Endothelial cell (in vitro differentiated cells): ENCODE data around the gene CACNG7. TPM values are rescaled to one million over a fixed set of nuclear protein-coding genes. Genes with fewer than 3 reads are reported as not detected.

Experiments used
- DNase-seq: peaks from one replicate; pipeline ENCODE4 v3.0.0; 2021; ENCODE audit warnings: low spot score
- H3K27ac Mint-ChIP-seq: one replicate; pipeline ENCODE4 v1.8.0; 2021; ENCODE audit warnings: mixed read lengths, inconsistent platforms; ENCODE audit not compliant: unreplicated experiment
- H3K27me3 Mint-ChIP-seq: one replicate; pipeline ENCODE4 v1.8.0; 2021; ENCODE audit warnings: mild to moderate bottlenecking, moderate library complexity, mixed read lengths, inconsistent platforms; ENCODE audit not compliant: unreplicated experiment
- H3K36me3 Mint-ChIP-seq: one replicate; pipeline ENCODE4 v1.8.0; 2021; ENCODE audit warnings: mild to moderate bottlenecking, low read depth, mixed read lengths, inconsistent platforms; ENCODE audit not compliant: unreplicated experiment
- H3K4me1 Mint-ChIP-seq: one replicate; pipeline ENCODE4 v1.8.0; 2021; ENCODE audit warnings: mild to moderate bottlenecking, mixed read lengths, inconsistent platforms; ENCODE audit not compliant: unreplicated experiment
- H3K4me3 Mint-ChIP-seq: one replicate; pipeline ENCODE4 v1.8.0; 2021; ENCODE audit warnings: mild to moderate bottlenecking, mixed read lengths, inconsistent platforms; ENCODE audit not compliant: unreplicated experiment
- H3K9me3 Mint-ChIP-seq: one replicate; pipeline ENCODE4 v1.8.0; 2021; ENCODE audit warnings: mixed read lengths, inconsistent platforms; ENCODE audit not compliant: unreplicated experiment
- total RNA-seq: library from RNA; stranded (reverse); fragmentation: NEBNext Ultra II Directional; extraction: Animal tissue kit (Norgen Biotek cat#: 25700); gene quantifications from one replicate; pipeline ENCODE4 v1.2.1, GENCODE V29; 2021; ENCODE audit not compliant: unreplicated experiment
- TF ChIP-seq, protein P1 (sequence below): fragments of 200-600 bp; sonication (generic); IDR thresholded peaks from one replicate; pipeline ENCODE4 v1.5.0; 2021; ENCODE audit warnings: antibody characterized with exemption; ENCODE audit not compliant: unreplicated experiment

The CACNG7 gene
- total RNA-seq, 1 donor from 2014 or later, result 0.51 TPM

DNA sequence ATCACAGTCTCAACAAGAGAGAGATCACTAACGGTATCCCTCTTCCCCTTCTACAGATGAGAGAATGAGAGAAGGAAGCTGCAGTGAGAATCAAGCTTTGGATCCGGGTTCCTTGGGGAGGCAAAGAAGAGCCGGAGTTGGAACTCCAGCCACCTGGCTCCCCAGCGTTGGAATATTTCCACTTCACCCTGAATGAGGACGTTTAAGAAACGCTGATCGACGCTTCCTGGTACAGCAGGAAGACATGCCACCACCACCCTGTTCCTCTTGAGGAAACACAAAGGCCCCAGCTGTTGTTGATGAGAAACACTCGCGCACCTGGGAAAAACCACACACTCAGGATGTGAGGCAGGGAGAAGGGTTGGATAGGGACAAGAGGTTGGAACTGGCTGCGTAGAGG, 42.4 kb downstream of the CACNG7 start:
- H3K4me1 Mint-ChIP-seq, result peaks cover 13% of the 10 kb centered on the region
- H3K9me3 Mint-ChIP-seq, result no peaks in the 10 kb centered on the region
- H3K27ac Mint-ChIP-seq, result peak overlapping the region; percentile 76
- TF ChIP-seq, protein P1, sequence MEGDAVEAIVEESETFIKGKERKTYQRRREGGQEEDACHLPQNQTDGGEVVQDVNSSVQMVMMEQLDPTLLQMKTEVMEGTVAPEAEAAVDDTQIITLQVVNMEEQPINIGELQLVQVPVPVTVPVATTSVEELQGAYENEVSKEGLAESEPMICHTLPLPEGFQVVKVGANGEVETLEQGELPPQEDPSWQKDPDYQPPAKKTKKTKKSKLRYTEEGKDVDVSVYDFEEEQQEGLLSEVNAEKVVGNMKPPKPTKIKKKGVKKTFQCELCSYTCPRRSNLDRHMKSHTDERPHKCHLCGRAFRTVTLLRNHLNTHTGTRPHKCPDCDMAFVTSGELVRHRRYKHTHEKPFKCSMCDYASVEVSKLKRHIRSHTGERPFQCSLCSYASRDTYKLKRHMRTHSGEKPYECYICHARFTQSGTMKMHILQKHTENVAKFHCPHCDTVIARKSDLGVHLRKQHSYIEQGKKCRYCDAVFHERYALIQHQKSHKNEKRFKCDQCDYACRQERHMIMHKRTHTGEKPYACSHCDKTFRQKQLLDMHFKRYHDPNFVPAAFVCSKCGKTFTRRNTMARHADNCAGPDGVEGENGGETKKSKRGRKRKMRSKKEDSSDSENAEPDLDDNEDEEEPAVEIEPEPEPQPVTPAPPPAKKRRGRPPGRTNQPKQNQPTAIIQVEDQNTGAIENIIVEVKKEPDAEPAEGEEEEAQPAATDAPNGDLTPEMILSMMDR, result no peak
- peaks cover 3% of the 10 kb centered on the region for H3K36me3 Mint-ChIP-seq
- DNase-seq, result no peak
- peak overlapping the region; percentile 33 for H3K4me3 Mint-ChIP-seq
- H3K27me3 Mint-ChIP-seq, result peaks cover 5% of the 10 kb centered on the region

GRCh38 chr19:53951947-53952346, 42.9 kb downstream of the CACNG7 start:
- Mint-ChIP-seq H3K9me3 (no peaks in the 10 kb centered on the region), H3K36me3 (peaks cover 3% of the 10 kb centered on the region), H3K27me3 (peaks cover 5% of the 10 kb centered on the region), H3K27ac (peak overlapping the region; percentile 76), H3K4me3 (peak overlapping the region; percentile 33), H3K4me1 (peaks cover 13% of the 10 kb centered on the region)
- no peak for DNase-seq
- TF ChIP-seq, protein P1, result no peak

DNA sequence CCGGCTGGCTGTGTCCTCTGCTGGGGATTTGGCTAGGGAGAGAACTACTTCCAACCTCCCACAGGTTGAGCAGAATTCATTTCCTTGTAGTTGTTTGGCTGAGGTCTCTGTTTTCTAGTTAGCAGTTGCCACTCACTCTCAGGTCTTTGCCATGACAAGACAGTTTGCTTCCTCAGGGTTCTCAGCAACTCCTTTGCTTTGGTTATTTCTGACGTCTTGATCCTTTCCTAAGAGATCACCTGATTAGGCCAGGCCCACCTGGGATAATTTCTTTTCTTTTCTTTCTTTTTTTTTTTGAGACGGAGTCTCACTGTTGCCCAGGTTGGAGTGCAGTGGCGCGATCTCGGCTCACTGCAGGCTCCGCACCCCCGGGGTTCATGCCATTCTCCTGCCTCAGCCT, 44.3 kb downstream of the CACNG7 start:
- Mint-ChIP-seq H3K4me1 (peaks cover 16% of the 10 kb centered on the region), H3K36me3 (peaks cover 3% of the 10 kb centered on the region), H3K9me3 (no peaks in the 10 kb centered on the region), H3K4me3 (no peak overlapping the region), H3K27me3 (peaks cover 2% of the 10 kb centered on the region), H3K27ac (no peak overlapping the region)
- TF ChIP-seq, protein P1, result no peak
- DNase-seq, result no peak

GRCh38 chr19:53957448-53958167, 48.5 kb downstream of the CACNG7 start:
- H3K4me1 Mint-ChIP-seq, result peaks cover 27% of the 10 kb centered on the region
- H3K4me3 Mint-ChIP-seq, result no peak overlapping the region
- no peak overlapping the region for H3K27ac Mint-ChIP-seq
- TF ChIP-seq, protein P1, result no peak
- DNase-seq, result no peak
- H3K27me3 Mint-ChIP-seq, result peaks cover 2% of the 10 kb centered on the region
- no peaks in the 10 kb centered on the region for H3K9me3 Mint-ChIP-seq
- H3K36me3 Mint-ChIP-seq, result peaks cover 4% of the 10 kb centered on the region

- TF ChIP-seq, protein P1, result no peak
- H3K4me1 Mint-ChIP-seq, result peaks cover 27% of the 10 kb centered on the region
- H3K27me3 Mint-ChIP-seq, result peaks cover 2% of the 10 kb centered on the region
- H3K9me3 Mint-ChIP-seq, result no peaks in the 10 kb centered on the region
- no peak overlapping the region for H3K27ac Mint-ChIP-seq
- H3K36me3 Mint-ChIP-seq, result peaks cover 4% of the 10 kb centered on the region
- no peak for DNase-seq
- no peak overlapping the region for H3K4me3 Mint-ChIP-seq
Observed at GRCh38 chr19:53958168-53958571, 49.1 kb downstream of the CACNG7 start.
